Loucy (cell line): ENCODE measurements around the gene RIMKLB.

Experiments used
- EZH2phosphoT487 ChIP-seq: fragments of 200-600 bp; IDR thresholded peaks from 2 replicates; pipeline ENCODE4 v1.6.1; 2018; ENCODE audit warnings: antibody characterized with exemption, mild to moderate bottlenecking, moderate library complexity, borderline replicate concordance
- TF ChIP-seq, protein P1 (sequence below): fragments of 200-600 bp; sonication (generic); conservative IDR thresholded peaks from 2 replicates; pipeline ENCODE4 v1.5.1; 2014; ENCODE audit warnings: mild to moderate bottlenecking, antibody characterized with exemption, low read length

DNA sequence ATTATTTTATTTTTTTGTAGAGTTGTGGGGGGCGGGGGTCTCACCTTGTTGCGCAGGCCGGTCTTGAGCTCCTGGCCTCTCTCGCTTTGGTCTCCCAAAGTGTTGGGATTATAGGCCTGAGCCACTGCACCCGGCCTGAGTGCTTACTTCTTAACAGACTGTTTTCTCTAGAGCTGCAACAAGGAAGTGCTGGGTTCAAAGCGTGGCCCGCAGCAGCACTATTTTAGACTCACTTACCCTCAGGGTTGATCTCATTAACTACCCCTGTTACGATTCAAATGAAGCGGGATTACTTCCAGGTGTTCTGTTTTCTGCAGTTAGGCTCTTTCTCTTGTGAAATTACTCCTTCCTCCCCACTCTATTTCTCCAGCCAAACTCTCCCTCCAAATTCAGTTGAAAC, 133.3 kb downstream of the RIMKLB start:
- TF ChIP-seq, protein P1, sequence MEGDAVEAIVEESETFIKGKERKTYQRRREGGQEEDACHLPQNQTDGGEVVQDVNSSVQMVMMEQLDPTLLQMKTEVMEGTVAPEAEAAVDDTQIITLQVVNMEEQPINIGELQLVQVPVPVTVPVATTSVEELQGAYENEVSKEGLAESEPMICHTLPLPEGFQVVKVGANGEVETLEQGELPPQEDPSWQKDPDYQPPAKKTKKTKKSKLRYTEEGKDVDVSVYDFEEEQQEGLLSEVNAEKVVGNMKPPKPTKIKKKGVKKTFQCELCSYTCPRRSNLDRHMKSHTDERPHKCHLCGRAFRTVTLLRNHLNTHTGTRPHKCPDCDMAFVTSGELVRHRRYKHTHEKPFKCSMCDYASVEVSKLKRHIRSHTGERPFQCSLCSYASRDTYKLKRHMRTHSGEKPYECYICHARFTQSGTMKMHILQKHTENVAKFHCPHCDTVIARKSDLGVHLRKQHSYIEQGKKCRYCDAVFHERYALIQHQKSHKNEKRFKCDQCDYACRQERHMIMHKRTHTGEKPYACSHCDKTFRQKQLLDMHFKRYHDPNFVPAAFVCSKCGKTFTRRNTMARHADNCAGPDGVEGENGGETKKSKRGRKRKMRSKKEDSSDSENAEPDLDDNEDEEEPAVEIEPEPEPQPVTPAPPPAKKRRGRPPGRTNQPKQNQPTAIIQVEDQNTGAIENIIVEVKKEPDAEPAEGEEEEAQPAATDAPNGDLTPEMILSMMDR: no peak
- no peak for TF ChIP-seq EZH2phosphoT487
